ENCODE data around the gene PRPSAP1. TPM values are rescaled to one million over a fixed set of nuclear protein-coding genes. Genes with fewer than 3 reads are reported as not detected.

Gene PRPSAP1
- total RNA-seq, 1 experiment from 2014 or later, result 63.3 TPM

GRCh38 chr17:76327696-76328095 lies 26.0 kb downstream of the PRPSAP1 start:
- Histone ChIP-seq H3K36me3 (ENCODE audit: low read depth) (no peaks in the 10 kb centered on the region), H4K20me1 (ENCODE audit: insufficient read depth) (peaks cover 3% of the 10 kb centered on the region; the same call in 1 of the 2 replicates), H3K4me3 (no peak overlapping the region), H3K4me1 (replicated peaks; ENCODE audit: insufficient read depth) (peaks cover 21% of the 10 kb centered on the region), H3K9me2 (ENCODE audit: insufficient read depth) (no peaks in the 10 kb centered on the region), H3K27ac (no peak overlapping the region), H3K79me2 (ENCODE audit: low read depth) (no peaks in the 10 kb centered on the region), H3K4me2 (no peak overlapping the region), H3K27me3 (ENCODE audit: insufficient read depth, low read depth) (no peaks in the 10 kb centered on the region), H3K9me3 (ENCODE audit: insufficient read depth, low read depth) (no peaks in the 10 kb centered on the region), H3F3A (ENCODE audit: insufficient read depth, low read depth) (peaks cover 10% of the 10 kb centered on the region), H2AFZ (no peak overlapping the region)
- no peak for DNase-seq
- ChIA-PET CTCF (no interaction called here), POLR2A (ENCODE audit: unreplicated experiment) (no interaction called here)
- TF ChIP-seq CTCF (conservative IDR thresholded peaks at IDR 0.05), result no peak
- no peak for TF ChIP-seq EZH2 (IDR thresholded peaks at IDR 0.05; ENCODE audit: low read depth)
- BruUV-seq (replicated peaks), result no TSS peak
- intact Hi-C loops (cut with micrococcal nuclease; ENCODE audit: unreplicated experiment), result no loop called here

GRCh38 chr17:76326306-76326705 lies 27.4 kb downstream of the PRPSAP1 start:
- Histone ChIP-seq H3K27me3 (ENCODE audit: insufficient read depth, low read depth) (no peaks in the 10 kb centered on the region), H3K9me2 (ENCODE audit: insufficient read depth) (no peaks in the 10 kb centered on the region), H3K9me3 (ENCODE audit: insufficient read depth, low read depth) (no peaks in the 10 kb centered on the region), H3K27ac (no peak overlapping the region), H3K79me2 (ENCODE audit: low read depth) (no peaks in the 10 kb centered on the region), H3K4me3 (no peak overlapping the region), H3F3A (ENCODE audit: insufficient read depth, low read depth) (peaks cover 4% of the 10 kb centered on the region), H3K4me2 (no peak overlapping the region), H2AFZ (no peak overlapping the region), H4K20me1 (ENCODE audit: insufficient read depth) (peaks cover 3% of the 10 kb centered on the region; the same call in 1 of the 2 replicates), H3K4me1 (replicated peaks; ENCODE audit: insufficient read depth) (peaks cover 15% of the 10 kb centered on the region), H3K36me3 (ENCODE audit: low read depth) (no peaks in the 10 kb centered on the region)
- ChIA-PET POLR2A (ENCODE audit: unreplicated experiment) (no interaction called here), CTCF (interaction anchor here (1.2 kb wide), 1 partner anchor 46 kb away, joined by 3 read pairs; no protein-coding TSS in a partner anchor)
- TF ChIP-seq CTCF (conservative IDR thresholded peaks at IDR 0.05) (no peak), EZH2 (IDR thresholded peaks at IDR 0.05; ENCODE audit: low read depth) (no peak)
- no TSS peak for BruUV-seq (replicated peaks)
- DNase-seq, result no peak
- intact Hi-C loops (cut with micrococcal nuclease; ENCODE audit: unreplicated experiment), result no loop called here

DNA sequence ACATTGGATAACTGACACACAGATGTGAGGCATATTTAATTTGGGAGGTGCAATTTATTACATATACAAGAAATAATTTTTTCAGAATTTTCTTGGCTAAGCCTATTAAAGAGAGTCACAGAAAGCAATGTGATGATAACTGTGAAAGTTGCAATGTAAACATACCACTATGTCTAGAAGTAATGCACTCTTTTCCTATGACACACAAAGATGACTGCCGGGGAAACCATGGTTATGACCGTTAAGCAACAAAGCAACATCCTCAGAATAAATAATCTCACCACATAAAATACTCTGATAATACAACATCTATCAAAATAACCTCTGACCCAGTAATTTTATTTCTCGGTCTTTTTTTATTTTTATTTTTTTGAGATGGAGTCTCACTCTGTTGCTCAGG lies 35.1 kb downstream of the PRPSAP1 start:
- DNase-seq, result no peak
- H3K9me2 ChIP-seq (ENCODE audit: insufficient read depth), result no peaks in the 10 kb centered on the region
- no peak overlapping the region for H3K4me2 ChIP-seq
- no TSS peak for BruUV-seq (replicated peaks)
- H4K20me1 ChIP-seq (ENCODE audit: insufficient read depth), result no peaks in the 10 kb centered on the region
- no peak overlapping the region for H2AFZ ChIP-seq
- no peak overlapping the region for H3K27ac ChIP-seq
- no peak for TF ChIP-seq CTCF (conservative IDR thresholded peaks at IDR 0.05)
- no peak for TF ChIP-seq EZH2 (IDR thresholded peaks at IDR 0.05; ENCODE audit: low read depth)
- ChIA-PET POLR2A (ENCODE audit: unreplicated experiment) (no interaction called here), CTCF (no interaction called here)
- no peaks in the 10 kb centered on the region for H3K4me1 ChIP-seq (replicated peaks; ENCODE audit: insufficient read depth)
- no peaks in the 10 kb centered on the region for H3K36me3 ChIP-seq (ENCODE audit: low read depth)
- no peaks in the 10 kb centered on the region for H3K9me3 ChIP-seq (ENCODE audit: insufficient read depth, low read depth)
- no peaks in the 10 kb centered on the region for H3K27me3 ChIP-seq (ENCODE audit: insufficient read depth, low read depth)
- no peaks in the 10 kb centered on the region for H3F3A ChIP-seq (ENCODE audit: insufficient read depth, low read depth)
- no peak overlapping the region for H3K4me3 ChIP-seq
- H3K79me2 ChIP-seq (ENCODE audit: low read depth), result no peaks in the 10 kb centered on the region
- intact Hi-C loops (cut with micrococcal nuclease; ENCODE audit: unreplicated experiment), result no loop called here
